Omental fat pad (tissue), 4 donors: ENCODE results near the gene HOXC12. TPM values are rescaled to one million over a fixed set of nuclear protein-coding genes. Genes with fewer than 3 reads are reported as not detected.

Source experiments
- ATAC-seq: fragments of 150-250 bp; one replicate; pipeline ENCODE4 v1.9.1; 2016; ENCODE audit warnings: mild to moderate bottlenecking, moderate library complexity; ENCODE audit not compliant: low FRiP score
- DNase-seq: peaks from one replicate; pipeline ENCODE4 v3.0.0-alpha.2; 2019; ENCODE audit warnings: low spot score
- CTCF ChIP-seq, 3 donors: fragments of 450-650 bp; IDR thresholded peaks; one replicate each; pipeline ENCODE4 v1.5.1; 2016 to 2017; ENCODE audit warnings: antibody characterized with exemption in 3 of 3, mild to moderate bottlenecking in 3 of 3, moderate library complexity in 2 of 3
- total RNA-seq, 4 donors: library from RNA; depleted of rRNA; stranded (reverse); fragments of >200 nt; gene quantifications; one replicate each; pipeline ENCODE4 v1.1.0, GENCODE V29; 2016

Gene HOXC12
- total RNA-seq, 4 donors from 2014 or later, result not detected

- TF ChIP-seq CTCF (IDR thresholded peaks at IDR 0.05), result no peak
- ATAC-seq, result peak; percentile 42
- DNase-seq, result no peak
Measured at GRCh38 chr12:54000116-54001114, 45.7 kb downstream of the HOXC12 start, which contains the start of gene HOXC9. Gene HOXC9 (plus strand): TSS chr12:54000161. CDS start chr12:54000189, 28 bp downstream.

- no peak for ATAC-seq
- TF ChIP-seq CTCF (IDR thresholded peaks at IDR 0.05), result no peak
- DNase-seq, result no peak
Measured at GRCh38 chr12:54001283-54002187, 46.8 kb downstream of the HOXC12 start.

DNA sequence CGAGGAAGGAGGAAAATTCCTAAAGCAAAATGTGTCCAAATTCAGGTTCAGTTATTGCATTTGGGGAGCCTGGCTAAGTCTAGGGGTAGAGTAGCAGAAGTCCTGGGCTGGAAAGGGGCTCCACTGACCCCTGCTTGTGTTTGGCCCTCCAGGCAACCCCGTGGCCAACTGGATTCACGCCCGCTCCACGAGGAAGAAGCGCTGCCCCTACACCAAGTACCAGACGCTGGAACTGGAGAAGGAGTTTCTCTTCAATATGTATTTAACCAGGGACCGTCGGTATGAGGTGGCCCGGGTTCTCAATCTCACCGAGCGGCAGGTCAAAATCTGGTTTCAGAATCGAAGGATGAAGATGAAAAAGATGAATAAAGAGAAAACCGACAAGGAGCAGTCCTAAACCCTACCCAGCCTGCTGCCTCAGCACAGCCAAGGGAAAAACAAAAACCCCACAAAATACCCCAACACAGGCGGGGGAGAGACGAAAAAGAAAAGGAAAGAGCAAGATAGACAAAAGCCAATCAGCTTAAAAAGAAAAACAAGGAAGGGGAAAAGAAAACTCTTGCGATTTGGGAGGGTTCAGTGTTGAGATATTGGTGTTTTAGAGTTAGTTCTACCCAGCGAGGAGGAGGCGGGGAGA lies 47.7 kb downstream of the HOXC12 start:
- TF ChIP-seq CTCF (IDR thresholded peaks at IDR 0.05), result no peak
- ATAC-seq (no peak), DNase-seq (no peak)

DNA sequence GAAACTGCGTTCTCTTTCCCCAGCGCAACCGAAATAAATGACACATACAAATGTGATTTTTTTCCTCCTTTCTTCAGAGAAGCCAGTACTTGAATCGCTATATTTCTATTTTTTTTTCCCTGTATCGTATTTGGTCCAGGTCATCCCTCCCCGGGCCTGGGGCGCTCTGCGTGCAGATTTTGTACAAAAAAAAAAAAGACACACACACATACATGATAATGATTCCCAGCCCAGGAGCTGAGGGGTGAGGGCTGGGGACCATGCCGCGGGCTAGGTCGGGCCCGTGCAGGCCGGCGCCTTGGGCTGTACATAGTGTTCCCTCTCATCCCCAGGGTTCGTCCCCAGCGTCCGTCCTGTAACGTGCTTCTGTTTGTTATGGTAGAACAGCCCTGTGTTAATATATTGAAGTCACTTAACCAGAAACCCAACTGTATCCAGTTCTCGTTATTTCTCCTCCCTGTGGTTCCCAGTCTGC lies 48.2 kb downstream of the HOXC12 start:
- no peak for ATAC-seq
- no peak for DNase-seq
- TF ChIP-seq CTCF (IDR thresholded peaks at IDR 0.05), result no peak

GRCh38 chr12:54003625-54004024 lies 48.9 kb downstream of the HOXC12 start:
- DNase-seq (no peak), ATAC-seq (no peak)
- TF ChIP-seq CTCF (IDR thresholded peaks at IDR 0.05), result no peak

- no peak for DNase-seq
- TF ChIP-seq CTCF (IDR thresholded peaks at IDR 0.05), result no peak
- no peak for ATAC-seq
Measured at GRCh38 chr12:54004063-54004840, 49.5 kb downstream of the HOXC12 start.
